H1 (cell line): ENCODE results near the gene WSCD1. TPM values are rescaled to one million over a fixed set of nuclear protein-coding genes. Genes with fewer than 3 reads are reported as not detected.

Experiments
- CTCF ChIA-PET: fragments of 300-600 bp; sonication (Branson Sonifier 250); formaldehyde crosslinking; loops from one replicate; lab custom pipeline; 2021; ENCODE audit not compliant: partially characterized antibody; lab: Charles Lee
- POLR2A ChIA-PET: fragments of 300-600 bp; sonication (Branson Sonifier 250); formaldehyde crosslinking; loops from one replicate; lab custom pipeline; 2021; ENCODE audit warnings: inconsistent platforms; ENCODE audit not compliant: partially characterized antibody; lab: Charles Lee
- DNase-seq, 2 experiments: peaks; one replicate each; pipeline versions ENCODE4 v3.0.0 to v3.0.0-alpha.2; 2010 to 2022; ENCODE audit warnings: low spot score in 2 of 2, low read depth in 1 of 2, mixed read lengths in 1 of 2
- FAIRE-seq: peaks from 2 replicates; lab custom pipeline; 2011; peaks lifted over from hg19 to GRCh38; lab: Jason Lieb, UNC
- H2AFZ ChIP-seq: 2 replicates; pipeline ENCODE4 v1.8.1; 2012; ENCODE audit warnings: low read length, inconsistent platforms
- H2AK5ac ChIP-seq: 2 replicates; pipeline ENCODE4 v1.6.1; 2013; ENCODE audit warnings: low read depth, low read length
- H2BK120ac ChIP-seq: replicated peaks from 2 replicates; pipeline ENCODE3; 2013; ENCODE audit warnings: low read depth, low read length, inconsistent platforms
- H2BK12ac ChIP-seq: 2 replicates; pipeline ENCODE4 v1.6.1; 2013; ENCODE audit warnings: low read depth, low read length
- H2BK15ac ChIP-seq: 2 replicates; pipeline ENCODE4 v1.6.1; 2013; ENCODE audit warnings: low read length
- H2BK20ac ChIP-seq: 2 replicates; pipeline ENCODE4 v1.6.1; 2013; ENCODE audit warnings: low read length
- H2BK5ac ChIP-seq: 2 replicates; pipeline ENCODE4 v1.6.1; 2013; ENCODE audit warnings: low read depth, low read length
- H3K14ac ChIP-seq: 2 replicates; pipeline ENCODE4 v1.6.1; 2013; ENCODE audit warnings: inconsistent platforms; ENCODE audit not compliant: insufficient read length
- H3K18ac ChIP-seq: 2 replicates; pipeline ENCODE4 v1.6.1; 2013; ENCODE audit warnings: low read length; ENCODE audit errors: extremely low read depth
- H3K23ac ChIP-seq: 2 replicates; pipeline ENCODE4 v1.6.1; 2013; ENCODE audit warnings: inconsistent platforms; ENCODE audit not compliant: insufficient read length
- H3K23me2 ChIP-seq: 2 replicates; pipeline ENCODE4 v1.6.1; 2013; ENCODE audit warnings: low read depth, low read length
- H3K27ac ChIP-seq: 2 replicates; pipeline ENCODE4 v1.6.1; 2011; ENCODE audit warnings: low read depth, low read length, inconsistent platforms
- H3K27me3 ChIP-seq, 4 experiments: replicated peaks in 1 of 4; 1 replicate in 1 of 4; 2 replicates in 3 of 4; pipeline versions ENCODE4 v1.6.1 to v1.8.1; 2011 to 2013; ENCODE audit warnings: low read length in 3 of 4, mild to moderate bottlenecking in 3 of 4, inconsistent platforms in 2 of 4, mixed read lengths in 2 of 4, moderate library complexity in 1 of 4; ENCODE audit not compliant: control insufficient read depth in 3 of 4, insufficient read depth in 3 of 4; ENCODE audit errors: extremely low read depth in 1 of 4
- H3K36me3 ChIP-seq, 4 experiments: 2 replicates each; pipeline versions ENCODE4 v1.6.1 to v1.8.1; 2011 to 2013; ENCODE audit warnings: mild to moderate bottlenecking in 4 of 4, low read length in 3 of 4, moderate library complexity in 2 of 4, control low read depth in 1 of 4, inconsistent platforms in 1 of 4; ENCODE audit not compliant: insufficient read depth in 4 of 4, control insufficient read depth in 2 of 4
- H3K4ac ChIP-seq: replicated peaks from 2 replicates; pipeline ENCODE3; 2013; ENCODE audit warnings: low read length, low read depth, mixed read lengths, inconsistent platforms; ENCODE audit not compliant: insufficient read length
- H3K4me1 ChIP-seq, 4 experiments: replicated peaks in 1 of 4; 1 replicate in 1 of 4; 2 replicates in 3 of 4; pipeline versions ENCODE4 v1.6.1 to v1.8.1; 2011 to 2013; ENCODE audit warnings: low read length in 3 of 4, inconsistent platforms in 2 of 4, mixed read lengths in 1 of 4; ENCODE audit not compliant: insufficient read depth in 4 of 4, control insufficient read depth in 3 of 4
- H3K4me2 ChIP-seq, 2 experiments: 2 replicates each; pipeline versions ENCODE4 v1.6.1 to v1.8.1; 2011 to 2013; ENCODE audit warnings: low read depth in 2 of 2, low read length in 2 of 2, control low read depth in 1 of 2, inconsistent platforms in 1 of 2, mild to moderate bottlenecking in 1 of 2; ENCODE audit not compliant: insufficient read depth in 1 of 2
- H3K4me3 ChIP-seq, 4 experiments: fragments of 200-600, 300-600 bp in 1 of 4; sonication (generic), shearing (Covaris generic), sonication (Bioruptor Twin) in 1 of 4; 2 replicates each; pipeline versions ENCODE4 v1.5.1 to v1.8.1; 2011 to 2016; ENCODE audit warnings: low read length in 4 of 4, low read depth in 3 of 4, control low read depth in 2 of 4, inconsistent platforms in 2 of 4, mild to moderate bottlenecking in 2 of 4, mixed read lengths in 1 of 4, moderate library complexity in 1 of 4; ENCODE audit not compliant: insufficient read depth in 2 of 4; ENCODE audit errors: extremely low read depth in 1 of 4
- H3K56ac ChIP-seq: replicated peaks from 2 replicates; pipeline ENCODE3; 2013; ENCODE audit warnings: low read depth, mild to moderate bottlenecking, mixed read lengths, low read length, inconsistent platforms; ENCODE audit not compliant: insufficient read length
- H3K79me1 ChIP-seq: 2 replicates; pipeline ENCODE4 v1.6.1; 2013; ENCODE audit warnings: low read depth, low read length, control low read depth
- H3K79me2 ChIP-seq, 2 experiments: 2 replicates each; pipeline versions ENCODE4 v1.6.1 to v1.8.1; 2012 to 2013; ENCODE audit warnings: low read length in 2 of 2, mild to moderate bottlenecking in 2 of 2, inconsistent platforms in 1 of 2; ENCODE audit not compliant: insufficient read depth in 2 of 2, control insufficient read depth in 1 of 2
- H3K9ac ChIP-seq, 4 experiments: replicated peaks in 1 of 4; 1 replicate in 1 of 4; 2 replicates in 3 of 4; pipeline versions ENCODE4 v1.6.1 to v1.8.1; 2011 to 2013; ENCODE audit warnings: low read depth in 3 of 4, low read length in 3 of 4, control low read depth in 2 of 4, mild to moderate bottlenecking in 2 of 4, moderate library complexity in 2 of 4, inconsistent platforms in 1 of 4; ENCODE audit errors: extremely low read depth in 1 of 4
- H3K9me3 ChIP-seq, 2 experiments: 2 replicates each; pipeline versions ENCODE4 v1.6.1 to v1.8.1; 2012 to 2013; ENCODE audit warnings: mild to moderate bottlenecking in 2 of 2, moderate library complexity in 2 of 2, control low read depth in 1 of 2, inconsistent platforms in 1 of 2, low read depth in 1 of 2, low read length in 1 of 2, mixed read lengths in 1 of 2; ENCODE audit not compliant: insufficient read depth in 2 of 2
- H4K20me1 ChIP-seq, 2 experiments: replicated peaks in 1 of 2; 2 replicates each; pipeline versions ENCODE3 to v1.8.1; 2011 to 2013; ENCODE audit warnings: inconsistent platforms in 2 of 2, low read length in 2 of 2, mild to moderate bottlenecking in 1 of 2; ENCODE audit not compliant: insufficient read depth in 2 of 2, control insufficient read depth in 1 of 2
- H4K5ac ChIP-seq: 2 replicates; pipeline ENCODE4 v1.6.1; 2013; ENCODE audit warnings: low read length, low read depth, mixed read lengths, inconsistent platforms; ENCODE audit not compliant: insufficient read length
- H4K8ac ChIP-seq: 2 replicates; pipeline ENCODE4 v1.8.0; 2013; ENCODE audit warnings: mild to moderate bottlenecking, moderate library complexity, low read length, inconsistent platforms; ENCODE audit not compliant: insufficient read depth; ENCODE audit errors: extremely low read depth
- H4K91ac ChIP-seq: replicated peaks from 2 replicates; pipeline ENCODE3; 2013; ENCODE audit warnings: low read length, mixed read lengths, inconsistent platforms; ENCODE audit not compliant: insufficient read length
- BCL11A ChIP-seq, 2 experiments: IDR thresholded peaks; one replicate each; pipeline ENCODE4 v1.6.1; 2011; ENCODE audit warnings: low read depth in 2 of 2, low read length in 2 of 2, mild to moderate bottlenecking in 2 of 2
- CREB1 ChIP-seq: IDR thresholded peaks from 2 replicates; pipeline ENCODE4 v1.6.1; 2012; ENCODE audit warnings: inconsistent platforms
- EGR1 ChIP-seq: IDR thresholded peaks from 2 replicates; pipeline ENCODE4 v1.6.1; 2011; ENCODE audit warnings: low read depth, low read length, borderline replicate concordance
- EZH2 ChIP-seq: fragments of 200-600 bp; sonication (generic); IDR thresholded peaks from 2 replicates; pipeline ENCODE4 v1.7.1; 2012; ENCODE audit warnings: low read depth, mild to moderate bottlenecking, moderate library complexity, low read length, inconsistent platforms; ENCODE audit not compliant: severe bottlenecking
- KDM1A ChIP-seq: fragments of 200-600, 300-600 bp; sonication (generic); IDR thresholded peaks from 2 replicates; pipeline ENCODE4 v1.7.1; 2016; ENCODE audit warnings: mild to moderate bottlenecking, low read length, borderline replicate concordance
- KDM4A ChIP-seq: IDR thresholded peaks from one replicate; pipeline ENCODE4 v1.7.1; 2012; ENCODE audit warnings: low read depth, mild to moderate bottlenecking, moderate library complexity, low read length, inconsistent platforms; ENCODE audit not compliant: severe bottlenecking
- MAFK ChIP-seq: IDR thresholded peaks from 2 replicates; pipeline ENCODE4 v1.6.1; 2012; ENCODE audit warnings: low read depth, mild to moderate bottlenecking, improper control_type of control experiment, low read length
- POLR2AphosphoS5 ChIP-seq: IDR thresholded peaks from 2 replicates; pipeline ENCODE4 v1.6.1; 2011; ENCODE audit warnings: low read depth, low read length
- RBBP5 ChIP-seq: IDR thresholded peaks from 2 replicates; pipeline ENCODE4 v1.7.1; 2012; ENCODE audit warnings: low read depth, mild to moderate bottlenecking, inconsistent platforms, low read length, moderate library complexity, borderline replicate concordance
- SRF ChIP-seq: IDR thresholded peaks from 2 replicates; pipeline ENCODE4 v1.6.1; 2011; ENCODE audit warnings: mild to moderate bottlenecking, low read depth, low read length, moderate library complexity
- TAF7 ChIP-seq: optimal IDR thresholded peaks from 2 replicates; pipeline ENCODE3; 2011; ENCODE audit warnings: low read depth, mild to moderate bottlenecking, inconsistent platforms, low read length, moderate library complexity, borderline replicate concordance
- TCF12 ChIP-seq: IDR thresholded peaks from 2 replicates; pipeline ENCODE4 v1.6.1; 2011; ENCODE audit warnings: low read depth, mild to moderate bottlenecking, low read length
- ZNF274 ChIP-seq: IDR thresholded peaks from 2 replicates; pipeline ENCODE4 v1.7.0; 2012; ENCODE audit warnings: low read length, borderline replicate concordance; ENCODE audit errors: extremely low read depth
- WGBS, 2 experiments: shearing (Covaris generic) in 1 of 2; methylation state at CpG; one replicate each; pipeline versions ENCODE4 v1.1.6 to v1.1.7; 2013 to 2015; ENCODE audit warnings: low lambda C conversion rate in 2 of 2, mixed read lengths in 2 of 2, inconsistent platforms in 1 of 2, low coverage in 1 of 2, missing lambda C conversion rate in 1 of 2; ENCODE audit not compliant: insufficient replicate concordance in 2 of 2, insufficient coverage in 1 of 2, insufficient read length in 1 of 2; ENCODE audit errors: extremely low coverage in 1 of 2, missing lambda C conversion rate in 1 of 2; 5-methylcytosine and 5-hydroxymethylcytosine counted together
- polyA plus RNA-seq, 7 experiments: library from polyadenylated mRNA; depleted of rRNA in 3 of 7; stranded (reverse) in 5 of 7; unstranded in 2 of 7; fragments of >200 nt in 5 of 7; fragments of 200-250 nt in 2 of 7; gene quantifications; 1 replicate in 5 of 7; 2 replicates in 1 of 7; 4 replicates in 1 of 7; pipeline versions ENCODE4 v1.2.1 to v1.2.3, GENCODE V29; 2011 to 2013; ENCODE audit warnings: missing spikeins in 2 of 7, mixed read lengths in 2 of 7
- total RNA-seq: library from RNA; stranded (reverse); fragmentation: NEBNext Ultra II Directional; extraction: Animal tissue kit (Norgen Biotek cat#: 25700); gene quantifications from 2 replicates; pipeline ENCODE4 v1.2.1, GENCODE V29; 2021
- TF ChIP-seq, protein P1 (sequence below): IDR thresholded peaks from 2 replicates; pipeline ENCODE4 v1.6.1; 2012; ENCODE audit warnings: inconsistent platforms

The WSCD1 gene
- total and polyA plus RNA-seq, 2 of the 8 experiments (the other 6 are each of a cell fraction or from before 2014, with no cell fraction given), result 21.9 to 39.0 TPM

DNA sequence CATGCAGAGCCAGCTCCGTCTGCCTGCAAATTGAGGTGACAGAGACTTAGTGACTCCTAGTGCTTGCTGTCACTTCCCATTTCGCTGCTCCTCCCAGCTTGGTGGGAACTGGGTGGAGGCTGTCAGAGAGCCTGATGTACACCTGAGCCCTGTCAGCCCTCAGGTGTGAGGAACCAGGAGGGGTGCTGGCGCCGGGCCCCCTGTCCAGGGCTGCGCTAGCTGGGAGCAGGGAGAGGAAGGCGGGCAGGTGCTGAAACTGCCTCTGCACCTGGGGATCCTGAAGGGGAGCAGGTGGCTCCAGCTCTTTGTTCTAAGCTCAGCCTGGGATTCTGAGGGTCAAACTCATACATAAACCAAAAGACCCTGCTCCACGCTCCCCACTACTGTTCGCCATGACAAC is 10.8 kb upstream of the WSCD1 start:
- H3K36me3 ChIP-seq, result no peaks in the 10 kb centered on the region
- TF ChIP-seq, protein P1, sequence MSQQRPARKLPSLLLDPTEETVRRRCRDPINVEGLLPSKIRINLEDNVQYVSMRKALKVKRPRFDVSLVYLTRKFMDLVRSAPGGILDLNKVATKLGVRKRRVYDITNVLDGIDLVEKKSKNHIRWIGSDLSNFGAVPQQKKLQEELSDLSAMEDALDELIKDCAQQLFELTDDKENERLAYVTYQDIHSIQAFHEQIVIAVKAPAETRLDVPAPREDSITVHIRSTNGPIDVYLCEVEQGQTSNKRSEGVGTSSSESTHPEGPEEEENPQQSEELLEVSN, result no peak
- no peak for TF ChIP-seq BCL11A (IDR thresholded peaks at IDR 0.05; ENCODE audit: low read depth in 2 of 2, low read length in 2 of 2)
- TF ChIP-seq CREB1, result no peak
- no peak for TF ChIP-seq MAFK
- TF ChIP-seq KDM1A, result no peak
- TF ChIP-seq RBBP5, result no peak
- no peak for TF ChIP-seq KDM4A
- TF ChIP-seq SRF, result no peak
- TF ChIP-seq POLR2AphosphoS5, result no peak
- TF ChIP-seq EZH2, result no peak
- no peak for TF ChIP-seq EGR1
- no peak for TF ChIP-seq ZNF274
- no peak for TF ChIP-seq TCF12
- no peak for TF ChIP-seq TAF7
- TF ChIP-seq, all 59 proteins: peak for 0
- 95% methylated on average over 8 of the region's 8 CpGs; no CpG with 5 or more reads in 1 of the 2 experiments for WGBS, 2 experiments
- Histone ChIP-seq H4K5ac (no peak overlapping the region), H3K79me2 (no peaks in the 10 kb centered on the region), H3K9ac (no peak overlapping the region), H3K9me3 (no peaks in the 10 kb centered on the region), H3K4me3 (no peak overlapping the region), H3K4ac (no peak overlapping the region), H2AK5ac (no peak overlapping the region), H2BK12ac (no peak overlapping the region), H2BK20ac (no peak overlapping the region), H3K4me2 (no peak overlapping the region), H3K14ac (no peak overlapping the region), H4K8ac (no peak overlapping the region), H3K27ac (no peak overlapping the region), H4K91ac (no peak overlapping the region), H2BK15ac (no peak overlapping the region), H2BK5ac (no peak overlapping the region), H3K79me1 (no peaks in the 10 kb centered on the region), H2AFZ (no peak overlapping the region), H3K4me1 (no peaks in the 10 kb centered on the region; a peak in 1 of 7 replicates), H3K27me3 (no peaks in the 10 kb centered on the region), H4K20me1 (no peaks in the 10 kb centered on the region), H3K56ac (no peak overlapping the region), H3K23ac (no peak overlapping the region), H2BK120ac (no peak overlapping the region), H3K23me2 (peaks cover 2% of the 10 kb centered on the region; the same call in 1 of the 2 replicates), H3K18ac (no peak overlapping the region)
- DNase-seq (no peak), FAIRE-seq (no peak)
- POLR2A ChIA-PET, result no interaction called here
- CTCF ChIA-PET, result interaction anchor here (0.6 to 1.3 kb wide), 3 partner anchors 9 to 219 kb away, joined by 3 to 6 read pairs (median 3); no protein-coding TSS in a partner anchor
